HEK293 (cell line): ENCODE results near the gene SMAD1.
A peak's percentile ranks its signal among the peaks of the same experiment; 100 is the strongest.

Experiments
- KLF10 ChIP-seq: fragments of 450-650 bp; IDR thresholded peaks from 2 replicates; pipeline ENCODE4 v1.5.1; 2018; ENCODE audit warnings: missing biosample characterization, mild to moderate bottlenecking, missing genetic modification characterization
- KLF8 ChIP-seq: fragments of 450-650 bp; formaldehyde crosslinking; IDR thresholded peaks from 2 replicates; pipeline ENCODE4 v1.5.1; 2016; ENCODE audit warnings: missing biosample characterization, missing genetic modification characterization
- ZBTB1 ChIP-seq: fragments of 450-650 bp; formaldehyde crosslinking; IDR thresholded peaks from 2 replicates; pipeline ENCODE4 v1.5.1; 2016; ENCODE audit warnings: missing biosample characterization, missing genetic modification characterization
- ZBTB11 ChIP-seq: fragments of 450-650 bp; formaldehyde crosslinking; conservative IDR thresholded peaks from 2 replicates; pipeline ENCODE4 v1.5.1; 2016; ENCODE audit warnings: low read depth, missing biosample characterization, missing genetic modification characterization
- ZBTB20 ChIP-seq: fragments of 450-650 bp; formaldehyde crosslinking; IDR thresholded peaks from 2 replicates; pipeline ENCODE4 v1.5.1; 2016; ENCODE audit warnings: missing biosample characterization, missing genetic modification characterization
- ZFP3 ChIP-seq: fragments of 450-650 bp; formaldehyde crosslinking; IDR thresholded peaks from 2 replicates; pipeline ENCODE4 v1.5.1; 2016; ENCODE audit warnings: low read depth, missing biosample characterization, missing genetic modification characterization
- ZFP37 ChIP-seq: fragments of 450-650 bp; formaldehyde crosslinking; IDR thresholded peaks from 2 replicates; pipeline ENCODE4 v1.5.1; 2016; ENCODE audit warnings: missing biosample characterization, missing genetic modification characterization
- ZNF112 ChIP-seq: fragments of 450-650 bp; formaldehyde crosslinking; IDR thresholded peaks from 2 replicates; pipeline ENCODE4 v1.5.0; 2017; ENCODE audit warnings: missing biosample characterization, missing genetic modification characterization
- ZNF18 ChIP-seq: fragments of 450-650 bp; formaldehyde crosslinking; IDR thresholded peaks from 2 replicates; pipeline ENCODE4 v1.5.1; 2016; ENCODE audit warnings: missing biosample characterization, missing genetic modification characterization
- ZNF354C ChIP-seq: fragments of 450-650 bp; formaldehyde crosslinking; IDR thresholded peaks from 2 replicates; pipeline ENCODE4 v1.5.1; 2016; ENCODE audit warnings: missing biosample characterization, missing genetic modification characterization, low read depth, borderline replicate concordance
- ZNF416 ChIP-seq: fragments of 450-650 bp; formaldehyde crosslinking; IDR thresholded peaks from 2 replicates; pipeline ENCODE4 v1.5.1; 2016; ENCODE audit warnings: missing biosample characterization, missing genetic modification characterization
- ZNF426 ChIP-seq: fragments of 450-650 bp; formaldehyde crosslinking; IDR thresholded peaks from 2 replicates; pipeline ENCODE4 v1.5.1; 2017; ENCODE audit warnings: missing biosample characterization, missing genetic modification characterization, mild to moderate bottlenecking, inconsistent platforms, moderate library complexity
- ZNF433 ChIP-seq: fragments of 450-650 bp; formaldehyde crosslinking; IDR thresholded peaks from 2 replicates; pipeline ENCODE4 v1.5.1; 2016; ENCODE audit warnings: missing biosample characterization, missing genetic modification characterization, low read depth
- ZNF473 ChIP-seq: fragments of 450-650 bp; formaldehyde crosslinking; IDR thresholded peaks from 2 replicates; pipeline ENCODE4 v1.5.1; 2017; ENCODE audit warnings: missing biosample characterization, missing genetic modification characterization
- ZNF510 ChIP-seq: fragments of 450-650 bp; formaldehyde crosslinking; IDR thresholded peaks from 2 replicates; pipeline ENCODE4 v1.5.1; 2018; ENCODE audit warnings: mild to moderate bottlenecking, missing genetic modification characterization, missing biosample characterization; ENCODE audit not compliant: insufficient replicate concordance
- ZNF513 ChIP-seq: fragments of 450-650 bp; IDR thresholded peaks from 2 replicates; pipeline ENCODE4 v1.5.1; 2018; ENCODE audit warnings: missing biosample characterization, missing genetic modification characterization
- ZNF518A ChIP-seq: fragments of 450-650 bp; formaldehyde crosslinking; conservative IDR thresholded peaks from 2 replicates; pipeline ENCODE4 v1.5.1; 2016; ENCODE audit warnings: low read depth, missing biosample characterization, missing genetic modification characterization
- ZNF558 ChIP-seq: fragments of 450-650 bp; formaldehyde crosslinking; IDR thresholded peaks from 2 replicates; pipeline ENCODE4 v1.5.1; 2016; ENCODE audit warnings: missing biosample characterization, missing genetic modification characterization
- ZNF626 ChIP-seq: fragments of 450-650 bp; sonication (Bioruptor Pico); formaldehyde crosslinking; IDR thresholded peaks from 2 replicates; pipeline ENCODE4 v1.5.1; 2018; ENCODE audit warnings: missing biosample characterization, missing genetic modification characterization, inconsistent platforms
- ZNF629 ChIP-seq: fragments of 450-650 bp; formaldehyde crosslinking; IDR thresholded peaks from 2 replicates; pipeline ENCODE4 v1.5.1; 2017; ENCODE audit warnings: missing biosample characterization, missing genetic modification characterization
- ZNF660 ChIP-seq: fragments of 450-650 bp; IDR thresholded peaks from 2 replicates; pipeline ENCODE4 v1.5.1; 2018; ENCODE audit warnings: missing biosample characterization, mild to moderate bottlenecking, missing genetic modification characterization
- ZNF664 ChIP-seq: fragments of 450-650 bp; formaldehyde crosslinking; IDR thresholded peaks from 2 replicates; pipeline ENCODE4 v1.5.1; 2016; ENCODE audit warnings: missing biosample characterization, missing genetic modification characterization
- ZNF677 ChIP-seq: fragments of 450-650 bp; IDR thresholded peaks from 2 replicates; pipeline ENCODE4 v1.5.0; 2018; ENCODE audit warnings: missing biosample characterization, mild to moderate bottlenecking, missing genetic modification characterization, moderate library complexity
- ZNF701 ChIP-seq: fragments of 450-650 bp; formaldehyde crosslinking; IDR thresholded peaks from 2 replicates; pipeline ENCODE4 v1.5.1; 2016; ENCODE audit warnings: missing biosample characterization, missing genetic modification characterization
- ZNF777 ChIP-seq: fragments of 450-650 bp; formaldehyde crosslinking; IDR thresholded peaks from 2 replicates; pipeline ENCODE4 v1.5.1; 2017; ENCODE audit warnings: missing biosample characterization, missing genetic modification characterization, borderline replicate concordance
- ZSCAN5A ChIP-seq: fragments of 450-650 bp; formaldehyde crosslinking; IDR thresholded peaks from 2 replicates; pipeline ENCODE4 v1.5.1; 2016; ENCODE audit warnings: missing biosample characterization, missing genetic modification characterization
- ZXDB ChIP-seq: fragments of 450-650 bp; formaldehyde crosslinking; IDR thresholded peaks from 2 replicates; pipeline ENCODE4 v1.5.1; 2016; ENCODE audit warnings: missing biosample characterization, missing genetic modification characterization

The SMAD1 gene

GRCh38 chr4:145484225-145484846 lies 2.7 kb downstream of the SMAD1 start (continued):
- TF ChIP-seq ZNF510 (no peak), ZBTB11 (tag by site-specific recombination) (no peak), ZNF416 (tag by site-specific recombination) (no peak), ZNF558 (tag by site-specific recombination) (peak; percentile 65; the same call in 1 of the 2 replicates), ZNF677 (tag by site-specific recombination) (no peak), ZNF18 (tag by site-specific recombination) (peak; percentile 54; the same call in 1 of the 2 replicates), ZNF518A (tag by site-specific recombination) (peak; percentile 43), ZNF354C (no peak), ZBTB1 (tag by site-specific recombination) (0 out of 2 replicates have a peak, but pooled peaks have one; percentile 30), ZNF701 (tag by site-specific recombination) (no peak), ZNF664 (tag by site-specific recombination) (0 out of 2 replicates have a peak, but pooled peaks have one; percentile 21), KLF8 (tag by site-specific recombination) (peak; percentile 53; the same call in 1 of the 2 replicates), ZNF626 (tag by site-specific recombination) (no peak), ZNF513 (tag by site-specific recombination) (no peak), KLF10 (tag by site-specific recombination) (no peak), ZNF629 (tag by site-specific recombination) (peak; percentile 97), ZNF660 (tag by site-specific recombination) (0 out of 2 replicates have a peak, but pooled peaks have one; percentile 43), ZNF473 (tag by site-specific recombination) (no peak), ZNF433 (tag by site-specific recombination) (no peak), ZBTB20 (tag by site-specific recombination) (peak; percentile 45; the same call in 1 of the 2 replicates), ZSCAN5A (tag by site-specific recombination) (no peak), ZNF777 (tag by site-specific recombination) (no peak), ZFP37 (tag by site-specific recombination) (no peak), ZNF426 (tag by site-specific recombination) (no peak), ZFP3 (no peak), ZNF112 (tag by site-specific recombination) (no peak), ZXDB (tag by site-specific recombination) (peak; percentile 68)
